ENCODE results near the gene ARHGEF6.

DNA sequence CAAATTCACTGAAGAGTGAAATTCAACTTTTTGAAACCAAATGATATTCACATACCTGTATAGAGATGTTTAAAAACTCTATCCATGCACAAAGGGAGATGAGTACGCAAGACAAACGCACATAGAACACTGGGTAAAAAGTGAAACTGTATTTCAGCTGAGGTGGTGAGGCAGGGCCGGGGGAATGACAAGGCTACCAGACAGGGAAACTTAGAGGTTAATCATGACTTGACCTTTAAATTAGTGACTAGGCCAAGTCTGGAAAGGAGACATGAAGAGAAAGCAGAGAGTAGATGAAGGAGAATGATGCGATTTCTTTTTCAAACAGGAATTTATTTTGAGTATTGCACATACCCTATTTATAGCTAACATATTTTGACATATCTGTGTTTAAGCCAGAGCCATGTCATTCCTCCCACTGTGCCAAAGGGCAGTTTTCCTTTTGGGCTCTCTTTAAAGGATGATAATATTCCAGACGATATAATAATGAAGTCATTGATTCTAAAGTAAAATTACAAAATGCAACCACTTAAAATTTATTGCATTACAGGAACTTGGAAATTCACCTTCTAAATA lies 49.4 kb downstream of the ARHGEF6 start:
- TF ChIP-seq, protein P1, sequence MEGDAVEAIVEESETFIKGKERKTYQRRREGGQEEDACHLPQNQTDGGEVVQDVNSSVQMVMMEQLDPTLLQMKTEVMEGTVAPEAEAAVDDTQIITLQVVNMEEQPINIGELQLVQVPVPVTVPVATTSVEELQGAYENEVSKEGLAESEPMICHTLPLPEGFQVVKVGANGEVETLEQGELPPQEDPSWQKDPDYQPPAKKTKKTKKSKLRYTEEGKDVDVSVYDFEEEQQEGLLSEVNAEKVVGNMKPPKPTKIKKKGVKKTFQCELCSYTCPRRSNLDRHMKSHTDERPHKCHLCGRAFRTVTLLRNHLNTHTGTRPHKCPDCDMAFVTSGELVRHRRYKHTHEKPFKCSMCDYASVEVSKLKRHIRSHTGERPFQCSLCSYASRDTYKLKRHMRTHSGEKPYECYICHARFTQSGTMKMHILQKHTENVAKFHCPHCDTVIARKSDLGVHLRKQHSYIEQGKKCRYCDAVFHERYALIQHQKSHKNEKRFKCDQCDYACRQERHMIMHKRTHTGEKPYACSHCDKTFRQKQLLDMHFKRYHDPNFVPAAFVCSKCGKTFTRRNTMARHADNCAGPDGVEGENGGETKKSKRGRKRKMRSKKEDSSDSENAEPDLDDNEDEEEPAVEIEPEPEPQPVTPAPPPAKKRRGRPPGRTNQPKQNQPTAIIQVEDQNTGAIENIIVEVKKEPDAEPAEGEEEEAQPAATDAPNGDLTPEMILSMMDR (conservative IDR thresholded peaks at IDR 0.05 in 1 of 2, IDR thresholded peaks at IDR 0.05 in 1 of 2; ENCODE audit: extremely low read depth in 1 of 2, insufficient read depth in 1 of 2, low read depth in 1 of 2, low read length in 2 of 2) = no peak
- TF ChIP-seq EZH2 (IDR thresholded peaks at IDR 0.05; ENCODE audit: borderline replicate concordance, low read length) = no peak

All from mammary epithelial cell (primary cell).